GM18499 (cell line): ENCODE data around the gene ALDH1A3.

Experiments
- ATAC-seq: cut with Tn5 transposase; IDR thresholded peaks from one replicate; pipeline ENCODE4 v1.9.1; 2021; ENCODE audit warnings: moderate number of reproducible peaks; ENCODE audit not compliant: insufficient read depth, unreplicated experiment

The ALDH1A3 gene

GRCh38 chr15:100900795-100901169 lies 21.2 kb downstream of the ALDH1A3 start:
- ATAC-seq: no peak

- ATAC-seq: no peak
These were observed 21.7 kb downstream of the ALDH1A3 start for GRCh38 chr15:100901296-100901695.

GRCh38 chr15:100901702-100902435 lies 22.2 kb downstream of the ALDH1A3 start:
- ATAC-seq: no peak

GRCh38 chr15:100902436-100903167 lies 23.0 kb downstream of the ALDH1A3 start:
- ATAC-seq: no peak

- ATAC-seq: no peak
These were observed 23.5 kb downstream of the ALDH1A3 start for GRCh38 chr15:100903168-100903554.

GRCh38 chr15:100905850-100906249 lies 26.2 kb downstream of the ALDH1A3 start:
- no peak for ATAC-seq

- no peak for ATAC-seq
These were observed 28.8 kb downstream of the ALDH1A3 start for GRCh38 chr15:100908466-100908865.

GRCh38 chr15:100909565-100909964 lies 29.9 kb downstream of the ALDH1A3 start:
- no peak for ATAC-seq

- no peak for ATAC-seq
These were observed 30.6 kb downstream of the ALDH1A3 start for GRCh38 chr15:100909989-100910955.

GRCh38 chr15:100911086-100911485 lies 31.5 kb downstream of the ALDH1A3 start:
- no peak for ATAC-seq

GRCh38 chr15:100913961-100914360 lies 34.3 kb downstream of the ALDH1A3 start:
- ATAC-seq: no peak

GRCh38 chr15:100914876-100915275 lies 35.2 kb downstream of the ALDH1A3 start:
- no peak for ATAC-seq

GRCh38 chr15:100918034-100918689 lies 38.5 kb downstream of the ALDH1A3 start:
- no peak for ATAC-seq

- no peak for ATAC-seq
These were observed 39.3 kb downstream of the ALDH1A3 start, which contains the start of gene LRRK1 for GRCh38 chr15:100918690-100919480. TSS of gene LRRK1 (plus strand) at chr15:100919357. CDS start at chr15:100924633, 5,276 bp downstream.

GRCh38 chr15:100919481-100920405 lies 40.1 kb downstream of the ALDH1A3 start:
- no peak for ATAC-seq

- ATAC-seq: no peak
These were observed 41.0 kb downstream of the ALDH1A3 start for GRCh38 chr15:100920516-100921135.

- no peak for ATAC-seq
These were observed 42.8 kb downstream of the ALDH1A3 start for GRCh38 chr15:100922192-100923040.
